ENCODE measurements around the gene RNF166. TPM values are rescaled to one million over a fixed set of nuclear protein-coding genes. Genes with fewer than 3 reads are reported as not detected.
A peak's percentile ranks its signal among the peaks of the same experiment; 100 is the strongest.

The RNF166 gene
- total RNA-seq, 1 donor from 2014 or later: 10.4 TPM

- ATAC-seq (no peak), DNase-seq (ENCODE audit: low spot score) (no peak)
These were observed 19.6 kb upstream of the RNF166 start for GRCh38 chr16:88725609-88726407.

- no peak for DNase-seq (ENCODE audit: low spot score)
- no peak for ATAC-seq
These were observed 18.8 kb upstream of the RNF166 start for GRCh38 chr16:88724855-88725555.

- ATAC-seq (no peak), DNase-seq (ENCODE audit: low spot score) (no peak)
These were observed 17.7 kb upstream of the RNF166 start for GRCh38 chr16:88723911-88724310.

- DNase-seq (ENCODE audit: low spot score) (no peak), ATAC-seq (no peak)
These were observed 17.3 kb upstream of the RNF166 start for GRCh38 chr16:88723507-88723887.

- no peak for DNase-seq (ENCODE audit: low spot score)
- ATAC-seq: no peak
These were observed 16.7 kb upstream of the RNF166 start for GRCh38 chr16:88722784-88723506.

GRCh38 chr16:88721815-88722755, 15.9 kb upstream of the RNF166 start:
- no peak for DNase-seq (ENCODE audit: low spot score)
- no peak for ATAC-seq

GRCh38 chr16:88721236-88721635, 15.0 kb upstream of the RNF166 start:
- ATAC-seq: no peak

GRCh38 chr16:88720396-88720970, 14.3 kb upstream of the RNF166 start:
- no peak for DNase-seq (ENCODE audit: low spot score)
- no peak for ATAC-seq

More at GRCh38 chr16:88721236-88721635, 15.0 kb upstream of the RNF166 start:
- DNase-seq (ENCODE audit: low spot score): no peak

GRCh38 chr16:88719933-88720296, 13.7 kb upstream of the RNF166 start:
- DNase-seq (ENCODE audit: low spot score) (no peak), ATAC-seq (no peak)

GRCh38 chr16:88719267-88719932, 13.2 kb upstream of the RNF166 start:
- ATAC-seq (no peak), DNase-seq (ENCODE audit: low spot score) (no peak)

- no peak for ATAC-seq
- no peak for DNase-seq (ENCODE audit: low spot score)
These were observed 12.0 kb upstream of the RNF166 start for GRCh38 chr16:88718178-88718577.

GRCh38 chr16:88716601-88717001, 10.4 kb upstream of the RNF166 start:
- ATAC-seq (no peak), DNase-seq (ENCODE audit: low spot score) (no peak)

GRCh38 chr16:88716201-88716600, 10.0 kb upstream of the RNF166 start:
- ATAC-seq: no peak

GRCh38 chr16:88715312-88716190, 9.3 kb upstream of the RNF166 start:
- DNase-seq (ENCODE audit: low spot score): no peak
- no peak for ATAC-seq

More at GRCh38 chr16:88716201-88716600, 10.0 kb upstream of the RNF166 start:
- DNase-seq (ENCODE audit: low spot score): no peak

- no peak for DNase-seq (ENCODE audit: low spot score)
- ATAC-seq: no peak
These were observed 8.5 kb upstream of the RNF166 start for GRCh38 chr16:88714420-88715302.

GRCh38 chr16:88713568-88714419, 7.6 kb upstream of the RNF166 start:
- ATAC-seq (peak; percentile 12), DNase-seq (ENCODE audit: low spot score) (no peak)

- ATAC-seq (no peak), DNase-seq (ENCODE audit: low spot score) (no peak)
These were observed 6.8 kb upstream of the RNF166 start for GRCh38 chr16:88713054-88713453.

Measured in left lobe of liver (tissue), 2 donors.